ENCODE data around the gene SEC61A1.

SEC61A1 gene

DNA sequence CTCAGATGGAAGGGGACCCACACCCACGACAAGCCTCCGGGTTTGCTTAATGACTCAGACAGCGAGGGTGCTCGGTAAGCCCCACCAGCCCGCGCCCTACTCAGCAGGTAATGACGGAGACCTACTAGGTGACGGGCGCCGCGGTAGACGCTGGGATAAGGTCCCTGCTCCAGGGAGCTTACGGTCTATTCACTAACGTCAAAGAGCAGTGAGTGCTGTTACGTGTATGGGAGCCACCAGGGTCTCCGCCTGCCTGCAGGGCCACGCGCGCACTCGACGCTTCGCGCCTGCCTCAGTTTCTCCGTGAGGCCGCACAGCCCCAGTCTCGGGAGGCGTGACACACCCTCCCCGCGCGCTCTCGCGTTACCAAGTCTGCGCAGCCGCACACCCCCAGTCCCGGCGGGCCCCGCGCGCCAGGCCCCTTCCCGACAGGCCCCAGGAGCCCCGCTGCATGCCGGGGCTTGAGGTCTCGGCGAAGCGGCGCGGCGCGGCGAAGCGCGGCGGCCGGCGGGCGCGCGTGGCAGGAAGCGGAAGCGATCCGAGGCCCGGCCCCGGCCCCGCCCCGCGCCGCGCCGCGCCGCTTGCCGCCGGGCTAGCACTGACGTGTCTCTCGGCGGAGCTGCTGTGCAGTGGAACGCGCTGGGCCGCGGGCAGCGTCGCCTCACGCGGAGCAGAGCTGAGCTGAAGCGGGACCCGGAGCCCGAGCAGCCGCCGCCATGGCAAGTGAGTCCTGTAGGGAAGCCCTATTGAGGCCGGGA is at the start of gene SEC61A1:
SEC61A1 (plus strand) TSS at position 601 of the 758 bp plus-strand sequence; CDS start at position 717, 116 bp downstream.
- DNase-seq, result peak; percentile 85

DNA sequence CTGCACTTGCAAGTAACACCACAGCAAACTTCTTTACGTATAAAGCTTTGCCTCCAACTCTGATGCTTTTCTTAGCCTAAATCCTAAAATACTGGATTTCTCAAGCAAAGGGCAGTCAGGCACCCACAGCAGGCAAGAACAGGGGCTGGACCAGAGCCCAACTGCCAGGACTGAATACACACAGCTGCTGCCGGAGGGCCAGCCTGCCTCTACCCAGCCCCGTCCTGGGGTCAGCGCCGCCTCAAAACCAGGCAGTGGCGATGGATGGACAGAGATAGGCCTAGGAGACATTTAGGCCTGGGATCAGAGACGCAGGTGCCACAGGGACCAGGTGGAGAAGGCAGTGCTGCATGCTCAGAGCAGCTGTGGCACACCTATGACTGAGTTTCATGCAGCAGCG is 47.6 kb upstream of the SEC61A1 start:
- no peak for DNase-seq

DNA sequence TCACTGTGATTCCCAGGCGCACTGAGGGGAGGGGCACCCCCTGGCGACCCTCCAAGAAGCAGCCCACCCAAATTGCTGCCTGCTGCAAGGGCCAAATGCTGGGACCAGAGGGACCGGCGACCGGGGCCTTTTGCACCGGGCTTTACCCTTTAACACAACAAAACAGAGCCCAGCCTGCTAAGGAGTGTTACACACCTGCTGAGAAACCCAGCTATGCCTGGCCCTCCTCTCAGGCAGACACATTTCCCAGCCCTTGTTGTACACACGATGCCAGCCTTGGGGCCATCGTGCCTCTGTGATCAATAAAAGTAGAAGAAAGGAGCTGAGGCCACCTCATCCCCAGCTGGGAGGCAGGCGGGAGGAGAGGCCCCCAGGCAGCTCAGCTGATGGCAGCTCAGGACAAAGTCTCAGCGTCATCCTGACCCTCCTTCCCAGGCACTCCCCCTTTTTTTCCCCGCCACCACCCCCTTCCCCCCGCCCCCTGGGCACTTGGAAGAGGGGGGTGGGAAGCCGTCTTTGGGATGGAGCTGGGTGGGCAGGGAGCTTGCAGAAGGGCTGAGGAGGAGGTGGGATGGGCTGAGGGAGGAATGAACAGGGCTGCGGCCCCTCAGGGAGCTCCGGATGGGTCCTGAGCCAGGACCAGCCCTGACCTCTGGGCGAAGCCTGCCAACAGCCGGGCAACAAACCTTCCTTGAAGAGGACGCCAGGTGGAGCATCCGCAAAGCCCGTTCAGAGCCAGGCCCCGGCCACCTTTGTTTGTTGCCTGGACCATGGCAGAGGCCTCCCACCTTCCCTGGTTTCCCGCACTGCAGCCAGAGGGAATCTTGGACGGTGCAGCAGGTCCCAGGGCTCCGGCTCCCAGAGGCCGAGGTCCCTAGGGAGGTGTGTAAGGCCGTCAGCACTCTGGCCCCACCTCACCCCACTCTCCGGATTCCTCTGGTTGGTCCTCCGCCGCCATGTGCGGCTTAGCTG is 45.9 kb upstream of the SEC61A1 start:
- DNase-seq, result no peak

DNA sequence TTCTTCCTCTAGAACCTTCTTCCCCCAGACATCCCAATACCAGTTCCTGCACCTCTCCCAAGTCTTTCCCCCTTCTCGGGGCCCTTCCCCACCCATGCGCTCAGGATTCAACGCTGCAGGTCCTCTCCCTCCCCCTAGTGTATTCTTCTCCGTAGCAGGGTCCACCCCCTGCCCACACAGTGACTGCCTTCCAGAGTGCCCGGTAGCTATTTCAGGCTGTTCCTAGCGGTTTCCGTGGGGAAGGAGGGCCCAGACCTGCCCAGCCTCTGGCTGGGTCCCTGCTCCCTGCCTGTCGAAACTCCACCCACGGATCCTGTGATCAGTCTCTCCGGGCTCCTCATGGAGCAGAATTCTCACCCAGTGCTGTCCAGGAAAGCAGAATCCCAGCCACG is 45.2 kb upstream of the SEC61A1 start:
- DNase-seq, result no peak

DNA sequence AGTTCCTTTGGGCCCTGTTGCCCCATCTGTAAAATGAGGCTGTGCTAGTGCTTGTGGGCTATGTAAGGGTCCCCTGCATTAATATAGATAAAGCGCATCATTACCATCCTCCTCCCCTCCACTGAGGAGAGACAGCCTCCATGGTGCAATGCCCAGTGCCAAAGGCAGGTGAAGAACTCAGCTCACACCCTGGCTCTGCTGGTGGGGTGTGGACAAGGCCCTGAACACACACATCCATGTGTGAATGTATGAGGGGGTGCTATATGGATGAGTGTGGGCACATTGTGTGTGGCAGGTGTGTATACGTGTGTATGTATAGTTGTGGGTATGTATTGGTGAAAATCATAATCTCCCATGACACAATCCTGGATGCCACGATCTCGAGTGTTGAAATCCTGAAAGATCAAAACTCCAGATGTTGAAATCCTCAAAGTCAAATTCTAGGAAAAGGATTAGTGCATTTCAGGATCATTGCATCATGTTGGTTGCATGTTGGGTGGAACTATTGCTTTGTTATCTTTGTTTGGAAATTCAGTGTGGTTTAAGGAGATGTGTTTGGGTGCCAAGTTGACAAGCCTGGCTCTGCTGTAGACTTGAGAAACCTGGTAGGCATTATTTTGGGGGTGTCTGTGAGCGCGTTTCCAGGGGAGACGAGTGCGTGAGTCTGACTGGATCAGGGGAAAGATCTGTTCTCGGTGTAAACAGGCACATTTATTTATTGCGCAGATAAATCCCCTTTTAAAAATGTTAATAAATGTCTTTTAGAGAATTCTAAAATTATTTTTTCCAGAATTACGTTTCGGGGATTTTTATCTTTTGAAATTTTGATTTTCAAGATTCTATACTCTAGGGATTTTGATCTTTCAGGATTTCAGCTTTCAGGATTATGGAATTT is 42.0 kb upstream of the SEC61A1 start:
- no peak for DNase-seq

DNA sequence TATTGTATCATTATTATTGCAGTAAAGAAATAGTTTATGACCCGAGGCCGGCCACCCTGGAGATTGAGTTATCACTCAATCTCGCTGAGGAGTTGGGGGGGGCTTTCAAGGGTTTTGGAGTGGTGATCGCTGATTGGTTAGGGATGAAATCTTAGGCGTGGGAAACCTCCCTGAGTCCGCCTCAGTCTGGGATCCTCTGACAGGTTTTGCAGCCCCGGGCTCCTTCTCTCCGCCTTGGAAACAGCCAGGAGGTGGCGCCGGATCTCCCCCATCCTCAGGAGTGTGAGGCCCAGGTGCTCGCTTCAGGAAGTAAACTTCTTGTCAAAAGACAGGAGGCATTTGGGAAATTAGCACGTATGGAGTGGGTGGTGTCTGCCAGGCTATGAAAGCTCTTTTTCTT is 41.1 kb upstream of the SEC61A1 start:
- peak; percentile 42 for DNase-seq

DNA sequence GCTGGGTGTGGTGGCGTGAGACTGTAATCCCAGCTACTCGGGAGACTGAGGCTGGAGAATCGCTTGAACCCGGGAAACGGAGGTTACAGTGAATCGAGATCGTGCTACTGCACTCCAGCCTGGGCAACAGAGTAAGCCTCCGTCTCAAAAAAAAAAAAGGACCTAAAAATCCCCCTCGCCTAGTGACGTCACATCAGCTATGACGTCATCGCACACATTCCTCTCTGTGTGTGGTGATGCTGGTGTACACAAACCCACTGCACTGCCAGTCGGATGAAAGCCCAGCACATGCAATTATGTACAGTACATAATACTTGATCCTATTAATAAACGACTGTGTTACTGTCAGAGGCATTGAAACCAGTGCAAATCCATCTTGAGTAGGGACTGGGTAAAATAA is 40.2 kb upstream of the SEC61A1 start:
- no peak for DNase-seq

DNA sequence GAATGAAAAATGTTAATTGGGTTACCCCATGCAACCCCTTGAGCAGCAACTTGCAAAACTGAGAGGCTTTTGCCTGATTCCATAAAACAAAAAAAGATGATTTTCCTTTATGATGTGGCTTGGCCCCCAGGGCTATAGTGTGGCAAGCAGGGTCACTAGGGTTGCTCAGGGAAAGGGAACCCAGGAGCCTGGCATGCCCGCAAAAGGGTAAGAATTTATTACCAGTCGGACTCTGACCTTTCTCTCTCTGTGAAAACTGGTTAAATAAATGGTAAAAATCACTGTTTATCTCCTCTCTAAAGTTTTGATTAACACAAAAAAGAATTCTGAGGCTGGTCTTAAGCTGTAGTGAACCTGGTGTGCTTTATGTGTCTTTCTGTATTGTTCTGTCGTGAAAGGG is 37.7 kb upstream of the SEC61A1 start:
- DNase-seq, result no peak

DNA sequence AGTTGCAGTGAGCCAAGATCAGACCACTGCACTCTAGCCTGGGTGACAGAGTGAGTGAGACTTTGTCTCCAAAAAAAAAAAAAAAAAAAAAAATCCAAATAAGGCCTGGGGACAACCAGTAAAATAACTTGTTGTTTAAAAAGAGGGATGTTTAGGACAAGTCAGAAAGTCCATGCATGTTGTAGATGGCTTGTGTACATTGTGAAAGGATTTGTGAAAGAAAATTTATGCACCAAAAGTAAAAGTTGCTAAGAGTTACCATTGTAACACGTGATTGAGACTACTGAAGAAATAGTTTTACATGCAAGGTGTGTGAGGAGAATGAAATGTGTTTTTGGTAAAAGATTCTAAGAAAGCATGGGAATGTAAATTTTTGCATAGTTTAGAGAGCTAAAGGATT is 35.7 kb upstream of the SEC61A1 start:
- DNase-seq, result no peak

DNA sequence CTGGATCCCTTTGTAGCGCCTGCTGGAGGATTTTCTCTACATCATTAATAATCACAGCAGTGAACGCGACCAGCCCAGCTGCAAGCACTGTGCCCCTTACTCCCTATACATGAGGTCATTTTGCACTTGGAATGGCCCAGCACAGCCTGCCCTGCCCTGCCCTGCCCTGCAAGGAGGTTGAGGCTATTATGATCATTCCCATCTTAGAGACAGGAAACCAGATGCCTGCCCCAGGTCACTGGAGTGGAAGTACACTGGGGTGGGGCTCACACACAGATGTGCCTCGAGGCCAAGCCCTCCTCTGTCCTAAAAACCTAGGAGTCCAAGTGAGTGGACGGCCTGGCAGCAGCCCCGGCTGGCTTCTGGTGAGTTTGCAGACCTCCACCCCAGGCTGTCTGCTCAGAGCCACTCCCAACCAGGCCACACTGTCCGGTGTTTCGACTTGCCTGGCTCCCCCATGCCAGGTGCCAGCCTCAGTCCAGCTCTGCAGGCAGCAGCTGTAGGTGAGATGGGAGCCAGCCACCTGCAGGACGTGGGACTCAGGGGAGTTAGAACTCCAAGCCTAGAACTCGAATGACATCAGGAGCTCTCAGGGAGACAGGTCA is 30.4 kb upstream of the SEC61A1 start:
- DNase-seq, result no peak

DNA sequence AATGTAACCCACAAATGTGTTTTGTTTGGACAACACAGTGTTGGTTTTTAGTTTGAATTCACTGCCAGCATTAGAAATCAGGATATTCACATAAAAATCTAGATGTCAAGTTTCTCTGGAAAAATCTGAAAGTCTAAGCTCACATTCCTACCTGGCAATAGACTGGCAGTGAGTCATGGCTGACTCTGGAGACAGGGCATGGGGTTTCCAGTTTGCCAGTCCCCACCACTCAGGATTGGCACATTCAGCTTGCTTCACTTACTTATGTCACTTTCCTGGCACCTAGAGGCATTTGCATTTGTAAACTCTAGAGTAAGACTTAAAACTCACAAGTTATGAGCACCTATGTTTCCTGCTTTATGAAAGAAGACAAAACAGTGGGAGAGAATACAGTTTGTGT is 19.1 kb upstream of the SEC61A1 start:
- no peak for DNase-seq

DNA sequence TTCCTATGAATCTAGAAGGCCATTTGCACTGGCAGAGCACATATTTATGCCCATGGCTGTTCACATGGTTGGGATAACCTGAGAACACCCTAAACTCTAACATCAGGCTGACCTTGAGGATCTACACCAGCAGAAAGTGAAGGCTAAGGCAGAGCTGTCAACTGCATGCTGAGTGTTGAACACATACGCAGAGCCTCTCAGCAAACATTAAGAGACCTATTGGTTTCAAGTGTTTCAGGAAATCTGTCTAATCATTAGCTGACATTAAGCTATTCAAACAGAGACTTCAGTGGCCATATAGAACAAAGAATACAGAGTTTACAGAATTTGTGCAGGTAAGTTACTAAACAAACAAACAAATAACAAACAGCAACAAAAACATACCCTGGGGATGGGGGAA is 16.1 kb upstream of the SEC61A1 start:
- peak; percentile 35 for DNase-seq

DNA sequence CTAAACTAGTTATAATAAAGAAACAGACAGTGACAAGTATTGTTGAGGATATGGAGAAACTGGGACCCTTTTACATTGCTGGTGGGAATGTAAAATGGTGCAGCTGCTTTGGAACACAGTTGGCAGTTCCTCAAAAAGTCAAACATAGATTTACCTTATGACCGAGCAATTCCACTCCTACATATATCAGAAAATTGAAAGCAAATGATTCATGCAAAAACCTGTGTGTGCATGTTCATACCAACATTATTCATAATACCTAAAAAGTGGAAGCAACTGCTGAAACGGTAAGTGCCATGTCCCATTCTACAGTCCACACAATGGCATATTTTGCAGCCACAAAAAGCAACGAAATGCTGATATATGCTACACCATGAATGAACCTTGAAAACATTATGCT is 12.2 kb upstream of the SEC61A1 start:
- DNase-seq, result no peak

DNA sequence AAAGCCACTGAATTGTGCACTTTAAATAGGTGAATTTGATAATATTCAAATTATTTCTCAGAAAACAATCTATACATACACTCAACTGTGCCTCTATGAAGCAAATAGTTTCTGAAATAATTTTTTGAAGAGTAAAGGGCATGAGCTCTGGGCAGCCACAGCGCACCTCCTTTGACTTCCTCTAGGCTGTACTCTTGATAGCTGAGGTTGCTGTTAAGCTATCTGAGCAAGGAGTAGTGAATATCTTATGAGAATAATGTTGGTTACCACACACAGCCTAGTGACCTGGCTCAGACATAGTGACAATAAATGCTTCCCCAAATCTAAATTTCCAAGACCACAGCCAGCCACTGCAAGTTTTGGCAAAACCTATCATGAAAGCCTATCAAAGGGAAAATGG is 11.6 kb upstream of the SEC61A1 start:
- no peak for DNase-seq

DNA sequence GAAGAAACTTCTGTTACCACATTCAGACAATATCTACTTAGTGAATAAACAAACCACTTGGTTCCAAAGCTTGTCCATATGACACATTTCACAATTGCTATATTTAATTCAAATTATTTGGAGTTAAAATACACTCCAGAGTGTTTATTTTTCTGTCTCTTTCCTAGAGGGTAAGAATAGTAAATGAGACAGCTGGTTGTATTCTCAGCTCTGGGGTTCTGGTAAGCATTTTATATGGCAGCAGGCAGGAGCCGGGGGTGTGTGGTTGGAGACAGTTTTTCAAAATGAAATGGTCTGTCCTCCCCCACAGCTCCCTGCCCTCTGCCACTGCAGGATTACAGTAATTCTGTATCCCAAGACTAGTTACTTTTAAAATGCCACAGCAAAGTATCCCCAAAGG is 10.9 kb upstream of the SEC61A1 start:
- DNase-seq, result no peak

DNA sequence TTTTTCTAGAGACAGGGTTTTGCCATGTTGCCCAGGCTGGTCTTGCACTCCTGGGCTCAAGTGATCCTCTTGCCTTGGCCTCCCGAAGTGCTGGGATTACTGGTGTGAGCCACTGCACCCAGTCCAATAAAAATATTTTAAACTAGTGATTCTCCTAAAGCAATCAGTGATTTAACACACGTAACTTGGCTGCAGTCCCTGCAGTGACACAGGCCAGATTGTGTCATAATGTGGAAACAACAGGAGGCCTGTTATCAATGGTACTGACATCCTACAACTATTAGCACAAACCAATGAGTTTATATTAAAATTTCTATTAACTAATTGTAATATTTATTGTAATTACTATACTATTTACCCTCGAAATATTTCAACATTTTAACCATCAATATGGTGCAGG is 1.6 kb upstream of the SEC61A1 start:
- no peak for DNase-seq

DNA sequence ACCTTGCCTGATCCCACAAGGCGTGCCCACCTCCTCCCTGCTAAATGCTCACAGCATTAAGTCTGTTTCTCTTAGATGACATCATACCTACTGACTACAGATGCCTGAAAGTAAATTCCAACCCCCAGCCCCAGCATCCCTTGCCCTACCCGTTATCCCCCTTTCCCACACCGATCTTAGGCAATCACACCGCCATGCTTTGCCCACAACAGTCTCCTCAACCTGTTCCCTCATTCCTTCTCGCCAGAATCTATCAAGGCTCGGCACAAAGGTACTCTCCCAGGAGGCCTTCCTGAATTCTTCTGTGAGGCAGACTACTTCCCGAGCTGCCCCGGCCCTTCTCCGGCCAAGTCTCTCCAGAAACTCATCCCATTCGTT is 789 bp upstream of the SEC61A1 start:
- no peak for DNase-seq

DNA sequence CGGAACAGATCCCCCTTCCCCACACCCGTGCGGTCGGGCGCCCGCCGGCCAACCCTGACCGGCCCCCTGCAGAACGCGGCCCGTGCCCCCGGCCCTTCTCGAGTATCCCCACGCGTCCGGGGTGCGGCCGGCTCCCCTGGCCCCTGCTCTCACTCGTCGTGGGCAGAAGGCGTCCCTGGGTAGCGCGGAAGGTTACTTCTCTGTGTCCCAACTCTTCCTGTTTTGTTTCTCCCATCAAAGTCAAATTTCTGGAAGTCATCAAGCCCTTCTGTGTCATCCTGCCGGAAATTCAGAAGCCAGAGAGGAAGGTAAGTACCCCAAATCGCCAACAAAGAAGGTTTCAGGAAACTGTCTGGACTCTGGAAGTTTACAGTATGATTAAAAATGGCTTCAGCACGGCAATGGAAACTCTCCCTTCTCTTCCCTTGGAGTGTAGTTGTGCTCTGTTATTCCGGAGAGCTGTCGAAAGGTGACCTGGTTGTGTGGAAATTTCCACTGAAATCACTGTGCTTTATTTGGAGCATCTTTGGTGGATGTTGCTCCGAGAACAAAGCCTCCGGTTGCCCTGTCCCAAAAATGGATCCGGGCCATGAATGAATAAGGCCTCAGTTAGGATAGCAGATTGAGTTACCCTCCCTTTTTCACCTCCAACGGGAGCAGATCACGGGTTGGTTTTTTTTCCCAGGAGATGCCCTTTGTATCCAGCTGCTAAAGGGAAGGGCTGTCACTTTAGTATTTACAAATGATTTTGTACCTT is 536 bp downstream of the SEC61A1 start:
- no peak for DNase-seq

DNA sequence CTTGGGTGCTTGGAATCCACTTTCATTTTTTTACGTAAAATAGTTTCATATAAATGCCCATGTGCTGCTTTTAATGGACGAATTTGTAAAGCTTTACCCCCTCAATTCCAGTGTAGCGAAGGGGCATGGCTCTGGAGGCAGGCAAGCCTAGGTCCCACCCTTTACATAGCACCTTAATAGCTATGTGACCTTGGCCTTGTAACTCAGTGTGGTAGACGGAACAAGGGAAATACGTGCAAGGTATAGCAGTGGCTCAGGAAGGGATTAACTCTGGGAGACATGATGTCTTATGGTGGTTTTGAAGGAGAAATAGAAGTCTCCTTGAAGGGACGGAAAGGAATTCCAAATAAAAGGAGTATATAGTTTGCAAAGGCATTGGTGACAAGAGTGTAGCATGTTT is 1.4 kb downstream of the SEC61A1 start:
- no peak for DNase-seq

DNA sequence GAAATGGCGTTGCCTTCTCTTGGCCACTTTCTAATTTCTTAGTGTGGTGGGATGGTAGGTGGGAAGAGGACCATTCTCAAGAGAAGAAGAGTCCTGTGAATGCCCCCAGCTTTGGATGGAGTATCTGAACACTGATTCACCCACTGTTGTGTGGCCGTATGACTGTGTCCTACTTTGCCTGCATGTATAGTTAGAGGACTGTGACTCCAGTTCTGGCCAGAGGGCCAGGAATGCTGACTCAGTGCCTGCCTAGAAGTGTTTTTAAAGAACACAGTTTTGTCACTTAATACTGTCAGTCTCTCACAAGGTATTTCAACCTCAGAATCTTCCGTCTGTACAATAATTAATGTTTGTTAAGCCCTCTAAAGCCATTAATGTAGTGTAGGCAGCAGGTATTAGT is 2.1 kb downstream of the SEC61A1 start:
- no peak for DNase-seq

DNA sequence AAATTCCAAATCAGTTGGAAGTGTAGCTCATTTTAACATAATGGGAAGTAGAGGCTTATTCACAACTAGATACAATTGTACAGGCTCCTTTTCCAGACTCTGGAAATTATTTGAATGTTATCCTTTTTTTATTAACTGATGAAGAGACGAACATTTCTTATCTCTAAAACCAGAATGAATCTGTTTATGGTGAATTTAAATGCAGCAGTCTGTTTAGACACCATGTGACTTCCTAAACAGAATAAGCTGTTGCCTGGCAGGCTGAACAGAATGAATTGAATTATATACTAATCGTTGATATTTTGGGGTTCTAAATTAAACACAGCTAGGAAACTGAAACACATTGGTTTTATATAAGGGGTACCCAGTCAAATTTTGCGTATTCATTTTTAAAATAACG is 4.0 kb downstream of the SEC61A1 start:
- DNase-seq, result no peak
